Loucy (cell line): ENCODE results near the gene ALMS1.
A peak's percentile ranks its signal among the peaks of the same experiment; 100 is the strongest.
"Not testable (repeated sequence)": the region's sequence is repeated elsewhere in the genome, so short reads cannot be mapped to it uniquely, and the experiment has no call there.

Experiments
- CTCF ChIP-seq: fragments of 200-600 bp; sonication (generic); conservative IDR thresholded peaks from 2 replicates; pipeline ENCODE4 v1.5.1; 2014; ENCODE audit warnings: mild to moderate bottlenecking, antibody characterized with exemption, low read length
- EZH2phosphoT487 ChIP-seq: fragments of 200-600 bp; IDR thresholded peaks from 2 replicates; pipeline ENCODE4 v1.6.1; 2018; ENCODE audit warnings: antibody characterized with exemption, mild to moderate bottlenecking, moderate library complexity, borderline replicate concordance

- TF ChIP-seq CTCF, result peak; percentile 65
- TF ChIP-seq EZH2phosphoT487, result not testable (repeated sequence)
Measured at GRCh38 chr2:73619925-73620324, 234.3 kb downstream of the ALMS1 start.
